ENCODE measurements around the gene JAG1.

The JAG1 gene

GRCh38 chr20:10699489-10699888 lies 25.7 kb upstream of the JAG1 start:
- no peak for DNase-seq

GRCh38 chr20:10696650-10697049 lies 22.9 kb upstream of the JAG1 start:
- no peak for DNase-seq

GRCh38 chr20:10689385-10689784 lies 15.6 kb upstream of the JAG1 start:
- no peak for DNase-seq

- no peak for DNase-seq
These were observed 14.1 kb upstream of the JAG1 start for GRCh38 chr20:10687895-10688294.

GRCh38 chr20:10686356-10687133 lies 12.7 kb upstream of the JAG1 start:
- no peak for DNase-seq

- DNase-seq = no peak
These were observed 9.7 kb upstream of the JAG1 start for GRCh38 chr20:10683537-10683936.

- no peak for DNase-seq
These were observed 9.1 kb upstream of the JAG1 start for GRCh38 chr20:10682939-10683338.

GRCh38 chr20:10681494-10681893 lies 7.7 kb upstream of the JAG1 start:
- DNase-seq = no peak

- no peak for DNase-seq
These were observed 6.8 kb upstream of the JAG1 start for GRCh38 chr20:10680571-10680970.

- DNase-seq = no peak
These were observed 5.5 kb upstream of the JAG1 start for GRCh38 chr20:10679269-10679668.

- no peak for DNase-seq
These were observed 2.7 kb upstream of the JAG1 start for GRCh38 chr20:10676518-10676917.

GRCh38 chr20:10675450-10675848 lies 1.6 kb upstream of the JAG1 start:
- DNase-seq = no peak

GRCh38 chr20:10674684-10675449 lies 1.1 kb upstream of the JAG1 start:
- peak in 1 of 2 experiments; percentile 37 for DNase-seq

- DNase-seq = peak in 1 of 2 experiments; percentile 18
These were observed 490 bp downstream of the JAG1 start for GRCh38 chr20:10673176-10673841.

GRCh38 chr20:10672624-10673127 lies 1.1 kb downstream of the JAG1 start:
- no peak for DNase-seq

- DNase-seq = no peak
These were observed 1.7 kb downstream of the JAG1 start for GRCh38 chr20:10671919-10672623.

GRCh38 chr20:10671221-10671918 lies 2.4 kb downstream of the JAG1 start:
- DNase-seq = no peak

GRCh38 chr20:10670501-10671220 lies 3.1 kb downstream of the JAG1 start:
- DNase-seq = no peak

- no peak for DNase-seq
These were observed 3.9 kb downstream of the JAG1 start for GRCh38 chr20:10669843-10670446.

GRCh38 chr20:10668677-10669368 lies 5.0 kb downstream of the JAG1 start:
- no peak for DNase-seq
